Naive thymus-derived CD4-positive, alpha-beta T cell (primary cell): ENCODE data around the gene FAAP20. TPM values are rescaled to one million over a fixed set of nuclear protein-coding genes. Genes with fewer than 3 reads are reported as not detected.

Experiments used
- ATAC-seq: fragments of 150-1000 bp; cut with Tn5 transposase; 2 replicates; pipeline ENCODE4 v1.10.0; 2021; ENCODE audit warnings: mild to moderate bottlenecking, moderate library complexity
- CTCF ChIA-PET: fragments of 350-600 bp; sonication (Branson Sonifier 250); formaldehyde crosslinking; loops from one replicate; lab custom pipeline; 2021; ENCODE audit warnings: antibody characterized with exemption; lab: Charles Lee
- POLR2A ChIA-PET: fragments of 350-600 bp; sonication (Branson Sonifier 250); formaldehyde crosslinking; loops from one replicate; lab custom pipeline; 2021; ENCODE audit warnings: antibody characterized with exemption, inconsistent platforms; lab: Charles Lee
- DNase-seq, 9 donors: peaks; one replicate each; pipeline versions ENCODE4 v3.0.0 to v3.0.0-alpha.2; 2020 to 2022; ENCODE audit warnings: mixed read lengths in 1 of 9
- H3K27ac ChIP-seq: one replicate; pipeline ENCODE4 v1.7.0; 2013; ENCODE audit warnings: mild to moderate bottlenecking, low read depth, low read length, moderate library complexity
- H3K27me3 ChIP-seq, 2 donors: one replicate each; pipeline ENCODE4 v1.7.0; 2013; ENCODE audit warnings: low read length in 2 of 2, mild to moderate bottlenecking in 2 of 2, moderate library complexity in 2 of 2; ENCODE audit not compliant: control insufficient read depth in 2 of 2, insufficient read depth in 2 of 2
- H3K36me3 ChIP-seq, 3 experiments: 1 replicate in 2 of 3; 2 replicates in 1 of 3; pipeline ENCODE4 v1.7.0; 2013; ENCODE audit warnings: low read length in 3 of 3, mild to moderate bottlenecking in 3 of 3, moderate library complexity in 1 of 3; ENCODE audit not compliant: insufficient read depth in 3 of 3, control insufficient read depth in 2 of 3
- H3K4me1 ChIP-seq, 2 donors: one replicate each; pipeline ENCODE4 v1.7.0; 2013; ENCODE audit warnings: low read length in 2 of 2, mild to moderate bottlenecking in 2 of 2, moderate library complexity in 1 of 2; ENCODE audit not compliant: control insufficient read depth in 2 of 2, insufficient read depth in 2 of 2
- H3K4me3 ChIP-seq: 2 replicates; pipeline ENCODE4 v1.7.0; 2013; ENCODE audit warnings: mild to moderate bottlenecking, low read length
- H3K9me3 ChIP-seq, 3 experiments: 1 replicate in 2 of 3; 2 replicates in 1 of 3; pipeline ENCODE4 v1.7.0; 2013; ENCODE audit warnings: low read length in 3 of 3; ENCODE audit not compliant: control insufficient read depth in 2 of 3
- H3K27ac Mint-ChIP-seq, 9 donors: one replicate each; pipeline ENCODE4 v1.8.0; 2020 to 2022; ENCODE audit warnings: mixed read lengths in 9 of 9, mild to moderate bottlenecking in 8 of 9, moderate library complexity in 5 of 9, inconsistent platforms in 2 of 9
- H3K27me3 Mint-ChIP-seq, 5 donors: one replicate each; pipeline ENCODE4 v1.8.0; 2021 to 2022; ENCODE audit warnings: mixed read lengths in 5 of 5, mild to moderate bottlenecking in 1 of 5
- H3K36me3 Mint-ChIP-seq, 5 donors: one replicate each; pipeline ENCODE4 v1.8.0; 2020 to 2022; ENCODE audit warnings: mixed read lengths in 5 of 5, mild to moderate bottlenecking in 3 of 5, inconsistent platforms in 1 of 5
- H3K4me1 Mint-ChIP-seq, 7 donors: one replicate each; pipeline ENCODE4 v1.8.0; 2020 to 2022; ENCODE audit warnings: mixed read lengths in 7 of 7, mild to moderate bottlenecking in 3 of 7, inconsistent platforms in 1 of 7
- H3K4me3 Mint-ChIP-seq, 10 donors: one replicate each; pipeline ENCODE4 v1.8.0; 2020 to 2022; ENCODE audit warnings: mild to moderate bottlenecking in 10 of 10, mixed read lengths in 10 of 10, moderate library complexity in 6 of 10, inconsistent platforms in 2 of 10
- H3K9me3 Mint-ChIP-seq, 11 donors: one replicate each; pipeline ENCODE4 v1.8.0; 2020 to 2022; ENCODE audit warnings: mixed read lengths in 11 of 11, mild to moderate bottlenecking in 4 of 11, inconsistent platforms in 1 of 11, moderate library complexity in 1 of 11
- intact Hi-C, 2 donors: fragments of 100-400 bp; cut with micrococcal nuclease; formaldehyde crosslinking; loops; one replicate each; pipeline ENCODE4 v1.15.1; 2023
- polyA plus RNA-seq, 2 donors: library from polyadenylated mRNA; unstranded; fragments of 300-500 nt; fragmentation: Illumina TruSeq; gene quantifications; one replicate each; pipeline ENCODE4 v1.2.3, GENCODE V29; 2021
- total RNA-seq, 6 experiments: library from RNA in 5 of 6; stranded (reverse) in 5 of 6; gene quantifications; 1 replicate in 5 of 6; 2 replicates in 1 of 6; pipeline ENCODE4 v1.2.3 and lab custom pipeline; 2021 to 2026

The FAAP20 gene
- total and polyA plus RNA-seq, 7 experiments from 2014 or later: 43.2 to 77.0 (median 55.7) TPM

- peaks cover 35% of the 10 kb centered on the region in 2 donors for H3K4me1 ChIP-seq
- Mint-ChIP-seq H3K4me1 (peaks cover 0 to 14% (median 7%) of the 10 kb centered on the region in 7 donors), H3K27ac (no peak overlapping the region), H3K4me3 (peak overlapping the region in 2 of 10 donors; percentile 3 to 20), H3K27me3 (no peaks in the 10 kb centered on the region), H3K36me3 (peaks cover 0 to 4% (median 0%) of the 10 kb centered on the region in 5 donors), H3K9me3 (no peaks in the 10 kb centered on the region)
- H3K36me3 ChIP-seq: peaks cover 0 to 6% (median 0%) of the 10 kb centered on the region in 3 experiments
- no peak overlapping the region for H3K4me3 ChIP-seq
- ChIA-PET POLR2A (interaction anchor here (0.6 to 1.0 kb wide), 2 partner anchors 37 to 390 kb away, joined by 3 read pairs; no protein-coding TSS in a partner anchor), CTCF (interaction anchor here (0.7 kb wide), 1 partner anchor 248 kb away, joined by 3 read pairs; no protein-coding TSS in a partner anchor)
- DNase-seq: peak in 7 of 9 donors; percentile 33 to 60 (median 45)
- peak overlapping the region; percentile 4 for H3K27ac ChIP-seq
- intact Hi-C loops: loop anchor here in 1 of 2 donors (1.0 to 5.0 kb wide), 2 partner anchors 13 to 41 kb away; no protein-coding TSS in a partner anchor
- peak; percentile 24 for ATAC-seq
- no peaks in the 10 kb centered on the region for H3K27me3 ChIP-seq
- no peaks in the 10 kb centered on the region for H3K9me3 ChIP-seq
Measured at GRCh38 chr1:2145946-2146835, 48.4 kb downstream of the FAAP20 start.

GRCh38 chr1:2144501-2145090 lies 50.0 kb downstream of the FAAP20 start:
- ChIA-PET POLR2A (no interaction called here), CTCF (no interaction called here)
- H3K9me3 Mint-ChIP-seq: no peaks in the 10 kb centered on the region
- H3K27ac Mint-ChIP-seq: no peak overlapping the region
- Histone ChIP-seq H3K4me1 (peaks cover 38 to 39% of the 10 kb centered on the region in 2 donors), H3K9me3 (no peaks in the 10 kb centered on the region), H3K36me3 (peaks cover 0 to 6% (median 0%) of the 10 kb centered on the region in 3 experiments), H3K27me3 (no peaks in the 10 kb centered on the region), H3K27ac (no peak overlapping the region), H3K4me3 (no peak overlapping the region)
- ATAC-seq (no peak), DNase-seq (no peak)
- no peaks in the 10 kb centered on the region for H3K27me3 Mint-ChIP-seq
- no peak overlapping the region for H3K4me3 Mint-ChIP-seq
- H3K36me3 Mint-ChIP-seq: peaks cover 0 to 4% (median 0%) of the 10 kb centered on the region in 5 donors
- intact Hi-C loops: loop anchor here in 1 of 2 donors (5.0 kb wide), 1 partner anchor 43 kb away; no protein-coding TSS in a partner anchor
- H3K4me1 Mint-ChIP-seq: peaks cover 6 to 12% (median 7%) of the 10 kb centered on the region in 7 donors

DNA sequence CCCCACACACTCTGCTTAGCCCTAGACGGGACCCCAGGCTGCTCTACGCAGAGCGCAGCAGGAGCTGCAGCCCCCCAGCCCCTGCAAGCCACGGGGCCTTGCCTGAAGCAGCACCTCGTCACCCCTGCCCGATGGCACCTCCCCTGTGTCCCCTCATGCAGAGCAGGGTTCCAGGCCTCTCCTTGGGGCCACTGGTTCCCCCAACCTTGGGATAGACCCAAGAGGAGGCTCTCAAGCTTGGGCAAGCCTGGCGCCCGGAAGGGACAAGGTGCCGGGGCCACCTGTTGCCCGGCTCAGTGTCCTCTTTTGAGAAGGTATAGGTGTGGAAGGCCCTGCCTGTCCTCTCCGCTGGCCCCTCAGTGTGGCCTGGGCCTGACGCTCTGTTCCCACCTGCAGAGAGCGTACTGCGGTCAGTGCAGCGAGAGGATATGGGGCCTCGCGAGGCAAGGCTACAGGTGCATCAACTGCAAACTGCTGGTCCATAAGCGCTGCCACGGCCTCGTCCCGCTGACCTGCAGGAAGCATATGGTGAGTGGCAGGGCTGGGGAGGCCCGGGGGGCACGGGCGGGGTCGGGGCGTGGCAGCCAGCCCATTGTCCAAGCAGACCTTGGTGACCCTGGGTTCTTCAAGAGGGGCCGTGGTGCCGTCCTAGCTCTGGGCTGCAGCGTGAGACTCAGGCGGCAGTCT lies 50.6 kb downstream of the FAAP20 start:
- H3K4me3 ChIP-seq: no peak overlapping the region
- ChIA-PET CTCF (interaction anchor here (0.7 to 0.8 kb wide), 2 partner anchors 11 to 53 kb away, joined by 3 to 4 read pairs; no protein-coding TSS in a partner anchor), POLR2A (no interaction called here)
- no peaks in the 10 kb centered on the region for H3K27me3 Mint-ChIP-seq
- H3K36me3 Mint-ChIP-seq: peaks cover 0 to 4% (median 0%) of the 10 kb centered on the region in 5 donors
- ATAC-seq (no peak), DNase-seq (no peak)
- peaks cover 7 to 13% (median 8%) of the 10 kb centered on the region in 7 donors for H3K4me1 Mint-ChIP-seq
- H3K36me3 ChIP-seq: peaks cover 0 to 6% (median 0%) of the 10 kb centered on the region in 3 experiments
- H3K9me3 Mint-ChIP-seq: no peaks in the 10 kb centered on the region
- no peaks in the 10 kb centered on the region for H3K27me3 ChIP-seq
- no peak overlapping the region for H3K27ac ChIP-seq
- peaks cover 32 to 35% of the 10 kb centered on the region in 2 donors for H3K4me1 ChIP-seq
- intact Hi-C loops: no loop called here
- H3K27ac Mint-ChIP-seq: no peak overlapping the region
- no peaks in the 10 kb centered on the region for H3K9me3 ChIP-seq
- no peak overlapping the region for H3K4me3 Mint-ChIP-seq

GRCh38 chr1:2141025-2141424 lies 53.5 kb downstream of the FAAP20 start:
- Histone ChIP-seq H3K27me3 (no peaks in the 10 kb centered on the region), H3K4me1 (peaks cover 5 to 8% of the 10 kb centered on the region in 2 donors), H3K9me3 (no peaks in the 10 kb centered on the region), H3K4me3 (no peak overlapping the region), H3K27ac (no peak overlapping the region), H3K36me3 (no peaks in the 10 kb centered on the region)
- H3K27ac Mint-ChIP-seq: no peak overlapping the region
- no peak for DNase-seq
- intact Hi-C loops: no loop called here
- CTCF ChIA-PET: interaction anchor here (1.6 to 3.0 kb wide), 3 partner anchors 10 to 48 kb away, joined by 5 to 25 read pairs (median 11); no protein-coding TSS in a partner anchor
- no peak overlapping the region for H3K4me3 Mint-ChIP-seq
- H3K4me1 Mint-ChIP-seq: peaks cover 7 to 21% (median 13%) of the 10 kb centered on the region in 7 donors
- no peak for ATAC-seq
- H3K27me3 Mint-ChIP-seq: no peaks in the 10 kb centered on the region
- no peaks in the 10 kb centered on the region for H3K9me3 Mint-ChIP-seq
- POLR2A ChIA-PET: interaction anchor here (1.9 kb wide), 1 partner anchor 11 kb away, joined by 4 read pairs; no protein-coding TSS in a partner anchor
- peaks cover 0 to 7% (median 0%) of the 10 kb centered on the region in 5 donors for H3K36me3 Mint-ChIP-seq

Other genes with a start within 250 kb of the FAAP20 start
- not detected for gene CFAP74, start 191.0 kb downstream of the FAAP20 start, total RNA-seq
- gene CFAP74, start 191.0 kb downstream of the FAAP20 start, polyA plus RNA-seq: not detected
- gene GABRD, start 175.4 kb downstream of the FAAP20 start, total RNA-seq: under 1 TPM in 2 of 5 experiments, not detected in 3; 0.17 to 0.21 TPM
- gene GABRD, start 175.4 kb downstream of the FAAP20 start, polyA plus RNA-seq: under 1 TPM in 1 of 2 donors, not detected in 1; 0.31 TPM
- gene PRKCZ, start 144.4 kb downstream of the FAAP20 start, total RNA-seq: 10 to 100 TPM in 4 of 5 experiments, 1 to 10 TPM in 1; 3.6 to 29.6 (median 24.5) TPM
- 10 to 100 TPM in 1 of 2 donors, 1 to 10 TPM in 1; 7.1 to 12.7 TPM for gene PRKCZ, start 144.4 kb downstream of the FAAP20 start, polyA plus RNA-seq
- 100 to 1,000 TPM in 2 of 5 experiments, 10 to 100 TPM in 3; 63.4 to 278 (median 97.9) TPM for gene SKI, start 33.5 kb upstream of the FAAP20 start, total RNA-seq
- under 1 TPM; 0.61 to 0.92 TPM for gene SKI, start 33.5 kb upstream of the FAAP20 start, polyA plus RNA-seq
- 10 to 100 TPM in 3 of 5 experiments, 1 to 10 TPM in 2; 8.5 to 16.4 (median 11.2) TPM for gene MORN1, start 196.8 kb upstream of the FAAP20 start, total RNA-seq
- 1 to 10 TPM; 5.0 to 5.3 TPM for gene MORN1, start 196.8 kb upstream of the FAAP20 start, polyA plus RNA-seq
- gene RER1, start 197.1 kb upstream of the FAAP20 start, total RNA-seq: 100 to 1,000 TPM in 3 of 5 experiments, 10 to 100 TPM in 2; 71.0 to 150 (median 136) TPM
- 100 to 1,000 TPM; 110 to 116 TPM for gene RER1, start 197.1 kb upstream of the FAAP20 start, polyA plus RNA-seq
- 10 to 100 TPM in 4 of 5 experiments, 1 to 10 TPM in 1; 8.7 to 14.9 (median 12.3) TPM for gene PEX10, start 217.8 kb upstream of the FAAP20 start, total RNA-seq
- 10 to 100 TPM in 1 of 2 donors, 1 to 10 TPM in 1; 9.1 to 10.4 TPM for gene PEX10, start 217.8 kb upstream of the FAAP20 start, polyA plus RNA-seq